C1 segment of cervical spinal cord (tissue), 14 donors: ENCODE measurements around the gene GPR33.
"Not testable (repeated sequence)": the region's sequence is repeated elsewhere in the genome, so short reads cannot be mapped to it uniquely, and the experiment has no call there.

Experiments
- DNase-seq, 14 donors: peaks; one replicate each; lab custom pipeline; 2025; lab: John Stamatoyannopoulos, UW

GPR33 gene, protein sequence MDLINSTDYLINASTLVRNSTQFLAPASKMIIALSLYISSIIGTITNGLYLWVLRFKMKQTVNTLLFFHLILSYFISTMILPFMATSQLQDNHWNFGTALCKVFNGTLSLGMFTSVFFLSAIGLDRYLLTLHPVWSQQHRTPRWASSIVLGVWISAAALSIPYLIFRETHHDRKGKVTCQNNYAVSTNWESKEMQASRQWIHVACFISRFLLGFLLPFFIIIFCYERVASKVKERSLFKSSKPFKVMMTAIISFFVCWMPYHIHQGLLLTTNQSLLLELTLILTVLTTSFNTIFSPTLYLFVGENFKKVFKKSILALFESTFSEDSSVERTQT

DNA sequence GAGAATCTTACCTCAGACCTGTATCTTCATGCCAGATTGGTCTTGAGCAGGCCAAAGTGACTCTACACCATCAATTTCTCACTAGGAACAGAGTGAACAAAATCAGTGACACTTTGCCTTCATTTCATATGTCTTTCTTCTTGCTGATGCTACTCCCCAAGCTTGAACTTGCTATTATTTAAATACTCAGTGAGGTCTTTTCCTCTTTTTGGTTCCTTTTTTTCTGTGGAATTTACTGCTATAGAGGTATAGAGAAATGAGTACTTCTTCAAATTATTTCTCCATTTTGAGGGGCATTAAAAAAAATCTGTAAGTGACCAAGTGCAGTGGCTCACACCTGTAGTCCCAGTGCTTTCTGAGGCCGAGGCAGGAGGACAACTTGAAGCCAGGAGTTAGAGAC lies at the start of gene GPR33:
TSS of gene GPR33 (minus strand) at position 154 of the 400 bp plus-strand sequence. CDS start 4,074 bp downstream, outside the sequence.
- DNase-seq, result no peak

DNA sequence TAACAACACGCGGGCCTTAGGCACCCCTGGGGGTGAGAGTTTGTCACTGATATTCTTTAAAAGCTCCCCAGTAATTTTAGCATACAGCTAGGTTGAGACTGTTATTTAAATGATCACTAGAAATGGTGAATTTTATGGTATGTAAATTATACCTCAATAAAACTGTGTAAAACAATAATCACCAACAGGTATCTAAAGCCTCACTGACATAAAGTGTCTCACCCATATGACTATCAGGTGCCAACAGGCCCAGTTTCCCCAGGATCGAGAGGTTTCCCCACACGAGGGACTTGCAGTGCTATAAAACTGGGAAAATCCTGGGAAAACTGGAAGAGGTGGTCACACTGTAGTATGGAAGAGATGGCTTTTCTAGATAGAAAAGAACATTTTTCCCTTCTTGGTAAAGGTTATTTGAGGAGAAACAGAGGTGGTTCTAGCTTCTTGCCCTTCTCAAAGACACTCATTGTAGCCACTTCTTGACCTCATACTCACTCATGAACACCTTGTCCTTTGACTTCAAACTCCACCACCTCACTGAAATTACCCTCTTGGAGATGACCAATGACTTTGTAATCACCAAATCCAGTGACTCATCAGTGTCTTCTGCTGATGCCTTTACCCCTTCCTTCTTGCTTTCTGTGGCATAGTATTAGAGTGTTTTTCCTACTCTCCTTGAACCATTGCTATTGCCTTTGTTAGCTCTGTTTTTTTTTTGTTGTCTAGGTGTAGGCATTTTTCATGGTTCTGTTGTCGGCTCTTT lies 48.5 kb upstream of the GPR33 start:
- DNase-seq, result no peak

DNA sequence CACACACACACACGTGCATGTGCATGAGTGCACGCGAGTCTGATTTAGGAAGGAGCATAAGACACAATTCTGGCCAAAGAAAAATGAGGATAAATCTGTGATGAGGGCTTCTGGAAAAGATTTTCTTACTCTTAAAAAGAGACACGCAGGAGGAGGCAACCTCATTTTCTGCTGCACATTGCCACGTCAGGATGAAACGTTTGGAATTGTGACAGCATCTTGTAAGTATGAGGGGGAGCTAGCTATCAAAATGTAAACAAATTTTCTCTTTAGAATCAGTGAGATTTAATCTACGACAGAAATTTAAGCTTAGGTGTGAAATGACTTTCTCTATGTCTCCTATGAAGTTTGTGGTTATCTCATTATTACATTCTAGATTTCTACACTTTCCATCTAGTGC lies 42.3 kb upstream of the GPR33 start:
- no peak for DNase-seq

DNA sequence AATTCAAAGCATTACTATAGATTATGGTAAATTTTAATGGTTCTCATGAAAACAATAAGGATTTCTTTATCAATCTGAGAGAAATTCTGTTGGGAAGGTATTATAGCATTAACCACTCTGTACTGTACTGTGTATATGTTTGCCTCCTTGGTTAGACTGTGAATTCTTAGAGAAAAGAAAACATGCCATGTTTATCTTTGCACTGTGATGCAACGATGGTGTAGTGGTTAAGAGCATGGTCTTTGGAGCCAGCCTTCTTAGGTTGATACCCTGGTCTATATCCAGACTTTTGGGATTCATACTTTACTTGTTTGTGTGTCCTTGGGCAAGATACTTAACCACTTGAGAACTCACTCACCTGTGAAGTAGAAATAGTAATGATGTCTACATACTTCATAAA lies 41.2 kb upstream of the GPR33 start:
- DNase-seq, result no peak

DNA sequence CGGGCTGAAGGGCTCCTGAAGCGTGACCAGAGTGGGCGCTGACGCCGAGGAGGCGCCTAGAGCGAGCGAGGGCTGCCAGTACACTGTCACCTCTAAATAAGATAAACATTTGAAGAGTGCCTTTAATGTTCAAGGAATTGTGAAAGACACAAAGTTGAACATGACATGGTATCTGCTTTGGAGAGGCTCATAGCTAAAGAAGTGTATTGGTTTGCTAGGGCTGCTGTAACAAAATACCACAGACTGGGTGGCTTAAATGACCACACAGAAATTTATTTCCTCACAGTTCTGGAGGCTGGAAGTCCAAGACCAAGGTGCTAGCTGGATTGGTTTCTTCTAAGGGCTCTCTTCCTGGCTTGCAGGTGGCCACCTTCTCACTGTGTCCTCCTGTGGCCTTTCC lies 39.7 kb upstream of the GPR33 start:
- no peak for DNase-seq

DNA sequence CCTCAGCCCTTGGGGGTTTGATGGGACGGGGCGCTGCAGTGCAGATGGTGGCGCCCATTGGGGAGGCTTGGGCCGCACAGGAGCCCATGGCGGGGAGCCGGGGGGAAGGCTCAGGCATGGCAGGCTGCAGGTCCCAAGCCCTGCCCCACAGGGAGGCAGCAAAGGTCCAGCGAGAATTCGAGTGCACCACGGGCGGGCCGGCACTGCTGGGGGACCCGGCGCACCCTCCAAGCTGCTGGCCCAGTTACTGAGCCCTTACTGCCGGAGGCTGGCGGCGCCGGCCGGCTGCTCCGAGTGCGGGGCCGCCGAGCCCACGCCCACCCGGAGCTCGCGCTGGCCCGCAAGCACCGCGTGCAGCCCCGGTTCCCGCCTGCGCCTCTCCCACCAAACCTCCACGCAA lies 39.2 kb upstream of the GPR33 start:
- no peak for DNase-seq

DNA sequence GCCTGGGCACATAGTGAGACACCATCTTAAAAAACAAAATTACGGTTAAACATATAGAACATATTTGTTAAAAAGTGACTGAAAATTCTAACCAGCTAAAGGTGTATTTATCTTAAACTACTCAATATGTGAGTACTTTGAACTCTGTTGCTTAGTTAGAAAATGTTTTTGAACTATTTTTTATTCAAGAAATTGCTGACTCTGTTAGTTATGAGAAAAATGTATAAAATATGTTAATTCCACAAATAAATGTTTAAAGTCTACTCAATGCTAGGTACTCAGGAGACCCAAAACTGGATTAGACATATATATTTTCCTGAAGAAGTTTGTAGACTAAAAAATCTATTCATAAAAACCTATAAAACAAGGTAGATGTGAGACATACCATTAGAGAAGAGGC lies 23.0 kb upstream of the GPR33 start:
- no peak for DNase-seq

DNA sequence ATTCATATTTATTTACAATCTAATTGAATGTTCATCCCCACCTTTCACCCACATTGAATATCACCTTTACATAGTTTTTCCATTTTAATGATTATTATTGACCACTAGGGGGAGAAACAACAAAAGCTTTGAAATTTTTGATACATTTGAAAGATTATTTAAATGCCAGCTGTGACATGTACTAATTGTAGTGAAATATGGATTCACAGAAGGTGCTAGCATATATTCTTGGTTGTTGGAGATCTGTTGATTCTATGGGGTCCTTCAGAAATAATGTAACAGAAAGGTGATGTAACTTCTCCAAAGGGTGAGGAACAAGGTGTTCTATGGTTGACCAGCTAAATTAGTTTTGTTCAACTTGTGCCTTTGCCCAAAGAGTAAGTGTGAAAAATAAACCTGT lies 22.4 kb upstream of the GPR33 start:
- no peak for DNase-seq

DNA sequence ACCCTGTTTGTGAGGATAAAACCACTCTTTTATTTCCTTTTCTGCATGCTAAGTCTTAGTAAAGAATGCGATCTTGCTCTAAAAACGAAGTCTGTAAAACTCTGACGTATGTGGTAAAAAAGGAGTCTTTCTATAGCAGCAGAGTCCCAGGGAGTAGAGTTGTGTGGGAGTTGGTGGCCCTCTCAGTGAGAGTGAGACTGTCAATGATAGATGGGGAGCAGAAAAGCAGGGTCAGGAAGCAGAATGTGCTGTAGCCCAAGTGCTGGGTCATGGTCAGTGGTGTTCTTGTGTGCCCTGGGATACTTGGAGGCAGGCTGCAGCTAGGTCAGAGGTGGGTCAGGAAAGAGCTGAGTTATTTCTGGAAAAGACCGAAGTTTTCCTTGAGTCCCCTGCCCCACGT lies 20.3 kb upstream of the GPR33 start:
- DNase-seq, result no peak

DNA sequence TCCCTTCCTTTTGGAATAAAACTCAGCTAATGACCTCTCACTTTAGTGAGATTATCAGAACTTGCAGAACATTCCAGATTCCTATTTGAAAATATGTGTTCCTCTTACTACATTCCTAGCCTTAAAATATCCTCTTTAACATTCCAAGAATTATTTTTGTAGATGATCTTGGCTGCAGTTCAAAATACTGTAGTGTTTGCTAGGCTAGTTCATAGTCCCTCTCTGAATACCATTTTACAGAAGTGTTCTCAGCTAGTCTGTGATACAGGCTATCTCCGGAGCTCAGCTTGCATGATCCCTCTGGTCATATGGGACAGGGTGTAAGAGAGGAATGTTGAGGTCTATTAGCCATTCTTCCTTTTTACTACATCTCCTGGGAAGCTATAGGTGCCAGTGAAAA lies 17.6 kb upstream of the GPR33 start:
- DNase-seq, result no peak

DNA sequence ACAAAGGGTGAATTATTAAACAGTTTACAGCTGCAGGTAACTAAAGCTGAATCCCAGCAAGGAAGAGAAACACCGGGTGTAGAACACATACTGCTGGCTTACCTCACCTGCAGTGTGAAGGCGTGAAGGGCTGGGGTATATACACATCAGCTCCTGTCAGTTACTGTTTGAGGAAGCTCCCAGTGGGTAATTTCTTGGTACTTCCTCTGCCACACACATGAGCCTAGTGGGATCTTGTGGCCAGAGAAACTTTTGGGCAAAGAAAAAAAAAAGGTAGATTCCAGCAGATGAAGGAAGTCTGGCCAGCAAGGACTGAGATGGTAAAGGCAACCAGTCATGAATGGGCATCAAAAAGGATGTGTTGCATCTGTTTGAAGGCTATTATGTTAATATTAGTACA lies 14.0 kb upstream of the GPR33 start:
- DNase-seq, result no peak

DNA sequence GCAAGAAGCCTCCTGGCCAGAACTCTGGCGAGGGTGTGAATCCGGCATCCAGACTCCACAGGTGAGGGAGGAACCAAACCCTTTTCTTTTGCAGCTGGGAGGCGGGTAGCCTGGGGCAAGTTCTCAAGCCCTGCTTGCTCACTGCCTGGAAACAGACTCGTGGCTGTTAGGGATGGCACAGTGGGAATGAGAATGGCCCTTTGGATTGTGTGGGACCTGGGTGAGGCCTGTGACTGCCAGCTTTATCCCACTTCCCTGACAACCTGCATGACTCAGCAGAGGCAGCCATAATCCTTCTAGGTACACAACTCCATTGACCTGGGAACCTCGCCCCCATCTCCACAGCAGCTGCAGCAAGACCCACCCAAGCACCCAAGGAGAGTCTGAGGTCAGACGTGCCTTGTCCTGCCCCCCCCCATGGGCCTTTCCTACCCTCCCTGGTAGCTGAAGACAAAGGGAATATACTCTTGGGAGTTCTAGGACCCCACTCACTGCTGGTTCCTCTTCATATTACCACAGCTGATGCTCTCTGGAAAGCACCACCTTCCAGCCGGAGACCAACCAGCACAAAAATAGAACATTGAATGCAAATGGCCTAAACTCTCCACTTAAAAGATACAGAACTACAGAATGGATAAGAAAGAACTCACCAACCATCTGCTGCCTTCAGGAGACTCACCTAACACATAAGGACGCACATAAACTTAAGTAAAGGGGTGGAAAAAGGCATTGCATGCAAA lies 5.1 kb upstream of the GPR33 start:
- DNase-seq, result no peak

DNA sequence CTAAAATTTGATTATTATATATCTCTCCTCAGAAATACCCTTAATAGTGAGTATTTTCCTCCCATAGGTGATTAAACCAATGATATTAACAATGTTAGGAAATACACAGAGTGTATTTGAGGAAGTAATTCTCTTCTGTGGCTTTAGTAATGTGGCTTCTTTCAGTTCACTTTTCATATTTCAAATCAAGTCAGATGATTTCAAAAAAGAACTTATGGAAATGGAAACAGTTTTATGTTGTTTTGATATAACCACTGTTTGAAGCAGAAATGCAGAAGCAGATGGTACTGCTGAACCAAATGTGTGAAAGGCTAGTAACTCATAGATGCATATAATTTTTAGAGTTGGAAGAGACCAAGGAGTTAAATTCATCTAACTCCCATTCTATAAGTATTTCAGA lies 1.9 kb upstream of the GPR33 start:
- no peak for DNase-seq

DNA sequence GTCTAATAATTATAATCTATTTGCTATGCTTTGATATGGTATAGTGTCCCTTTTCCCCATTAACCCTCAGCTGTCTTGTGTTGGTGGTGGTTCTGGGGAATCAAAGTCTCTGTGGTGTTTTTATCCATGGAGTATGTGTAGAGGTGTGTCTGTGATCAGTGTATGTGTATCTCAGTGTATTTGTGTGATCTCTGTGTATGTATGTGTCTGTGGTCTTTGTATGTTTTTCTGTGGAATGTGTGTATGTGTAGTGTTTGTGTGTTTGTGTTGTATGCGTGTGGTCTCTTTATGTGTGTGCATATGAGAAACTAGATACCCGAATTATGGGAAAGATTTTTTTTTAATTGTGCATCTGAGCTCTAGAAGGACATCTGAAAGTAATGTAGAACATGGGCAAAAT lies 1.1 kb downstream of the GPR33 start:
- DNase-seq, result no peak

DNA sequence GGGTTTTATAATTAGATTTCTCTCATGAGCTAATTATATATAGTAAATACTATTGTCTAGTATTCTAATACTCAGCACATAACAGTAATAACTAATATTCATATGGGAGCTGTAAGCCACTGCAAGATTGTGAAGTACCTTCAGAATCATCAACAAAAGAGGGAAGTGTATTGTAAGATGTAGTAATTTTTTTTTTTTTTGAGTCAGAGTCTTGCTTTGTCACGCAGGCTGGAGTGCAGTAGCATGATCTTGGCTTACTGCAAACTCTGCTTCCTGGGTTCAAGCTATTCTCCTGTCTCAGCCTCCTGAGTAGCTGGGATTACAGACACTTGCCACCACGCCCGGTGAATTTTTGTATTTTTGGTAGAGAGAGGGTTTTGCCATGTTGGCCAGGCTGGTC lies 3.1 kb downstream of the GPR33 start:
- DNase-seq, result no peak

DNA sequence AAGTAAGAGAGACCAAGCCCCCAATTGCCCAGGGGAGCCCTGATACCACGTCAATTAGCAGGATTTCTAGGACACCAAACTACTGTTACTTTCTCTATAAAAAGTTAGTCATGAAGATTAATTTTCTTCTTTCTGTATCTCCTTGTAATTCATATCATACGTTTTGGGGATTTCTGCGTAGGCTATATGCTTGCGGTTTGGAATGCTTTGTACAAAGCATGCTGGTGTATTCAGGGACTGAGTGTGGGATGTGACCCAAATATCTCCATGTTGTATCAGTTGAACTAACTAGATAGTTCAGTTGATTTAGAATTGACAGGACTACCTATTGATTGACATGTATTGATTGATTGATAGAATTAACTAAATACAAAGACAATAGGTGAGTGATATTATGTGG lies 7.7 kb downstream of the GPR33 start:
- DNase-seq, result no peak

DNA sequence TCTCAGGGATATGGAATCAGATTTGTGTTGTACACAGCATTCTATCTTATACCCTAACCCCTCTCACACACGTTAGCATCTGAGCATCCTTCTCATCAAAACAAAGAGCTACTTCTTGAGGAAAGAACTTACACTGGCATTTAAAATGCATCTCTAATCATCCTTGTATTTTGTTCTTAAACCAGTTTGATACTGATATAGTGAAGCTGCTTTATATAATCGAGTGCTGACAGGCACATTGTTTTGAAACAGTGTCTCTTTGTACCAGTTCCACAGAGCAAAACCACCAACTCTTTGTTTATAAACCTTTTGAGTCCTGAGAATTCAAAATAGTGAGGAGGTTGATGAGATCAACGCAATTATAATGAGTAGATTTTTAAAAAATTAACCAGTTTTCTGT lies 8.8 kb downstream of the GPR33 start:
- no peak for DNase-seq

DNA sequence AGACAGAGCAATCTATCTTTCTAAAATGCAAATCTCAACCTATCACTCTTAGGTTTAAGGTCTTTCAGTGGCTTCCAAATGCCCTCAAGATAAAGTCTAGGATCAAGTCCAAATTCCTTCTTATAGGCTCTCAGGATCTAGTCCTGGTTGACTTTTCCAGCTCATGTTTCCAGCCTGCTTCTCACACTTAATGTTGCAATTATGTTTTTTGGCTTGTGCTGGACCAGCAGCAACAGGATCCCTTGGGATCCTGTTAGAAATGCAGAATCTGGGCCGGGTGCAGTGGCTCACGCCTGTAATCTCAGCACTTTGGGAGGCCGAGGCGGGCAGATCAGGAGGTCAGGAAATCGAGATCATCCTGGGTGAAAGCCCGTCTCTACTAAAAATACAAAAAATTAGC lies 10.6 kb downstream of the GPR33 start:
- no peak for DNase-seq

DNA sequence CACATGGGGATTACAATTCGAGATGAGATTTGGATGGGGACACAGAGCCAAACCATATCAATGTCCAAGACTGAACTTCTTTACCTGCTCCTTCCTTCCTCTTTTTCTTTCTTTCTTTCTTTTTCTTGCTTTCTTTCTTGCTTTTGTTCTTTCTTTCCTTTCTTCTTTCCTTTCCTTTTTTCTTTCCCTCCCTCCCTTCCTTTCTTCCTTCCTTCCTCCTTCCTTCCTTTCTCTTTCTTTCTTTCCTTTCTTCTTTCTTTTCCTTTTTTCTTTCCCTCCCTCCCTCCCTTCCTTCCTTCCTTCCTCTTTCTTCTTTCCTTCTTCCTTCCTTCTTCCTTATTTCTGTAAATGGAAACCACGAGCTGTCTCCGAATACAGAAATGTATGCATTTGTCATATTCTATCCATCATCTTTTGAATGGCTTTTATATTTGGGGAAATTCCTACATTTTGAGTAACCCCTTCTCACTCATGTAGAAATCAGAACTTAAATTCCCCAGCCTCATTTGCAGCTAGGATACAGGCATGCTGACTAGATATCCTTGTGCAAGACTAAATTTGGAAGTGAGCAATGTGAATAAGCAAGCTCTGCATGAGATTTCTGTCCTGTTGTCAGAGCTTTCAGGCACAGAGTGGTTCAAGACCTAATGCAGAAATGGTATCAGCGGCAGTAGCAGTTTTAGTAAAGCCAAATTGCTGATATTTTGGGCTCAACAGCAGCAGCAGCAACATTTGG lies 11.5 kb downstream of the GPR33 start:
- no peak for DNase-seq

DNA sequence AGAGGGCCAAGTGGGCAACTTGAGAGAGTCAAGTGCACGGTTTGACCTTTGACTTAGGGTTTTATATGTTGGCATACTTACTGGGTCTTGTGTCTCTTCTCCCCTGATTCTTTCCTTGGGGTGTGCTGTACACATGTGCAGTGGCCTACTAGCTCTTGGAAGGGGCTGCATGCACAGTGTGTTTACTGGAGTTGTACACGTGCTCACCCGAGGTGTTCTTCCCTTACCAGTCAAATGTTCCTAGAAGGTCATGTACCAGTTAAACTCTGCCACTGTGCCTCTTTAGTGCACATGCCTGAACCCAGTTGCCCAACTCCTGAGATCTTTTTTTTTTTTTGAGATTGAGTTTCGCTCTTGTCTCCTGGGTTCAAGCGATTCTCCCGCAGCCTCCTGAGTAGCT lies 21.3 kb downstream of the GPR33 start:
- no peak for DNase-seq

DNA sequence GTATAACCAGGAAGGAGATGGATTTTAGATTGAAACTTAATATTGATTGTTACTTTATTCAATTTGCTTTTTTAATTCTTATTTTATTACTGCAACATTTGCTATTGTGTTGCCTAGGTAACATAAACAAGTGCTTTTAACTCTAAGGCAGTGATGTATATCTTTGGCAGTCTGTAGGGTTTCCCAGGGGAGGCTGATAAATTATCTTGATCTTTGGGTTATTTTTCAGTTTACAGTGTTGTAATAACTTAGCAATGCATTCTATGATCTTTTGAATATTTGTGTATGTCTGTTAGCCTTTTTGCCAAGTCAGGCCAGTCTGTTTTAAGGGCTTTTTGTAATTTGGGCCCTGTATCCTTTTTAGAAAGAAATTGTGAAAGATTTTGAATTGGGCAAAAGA lies 22.7 kb downstream of the GPR33 start:
- DNase-seq, result no peak

DNA sequence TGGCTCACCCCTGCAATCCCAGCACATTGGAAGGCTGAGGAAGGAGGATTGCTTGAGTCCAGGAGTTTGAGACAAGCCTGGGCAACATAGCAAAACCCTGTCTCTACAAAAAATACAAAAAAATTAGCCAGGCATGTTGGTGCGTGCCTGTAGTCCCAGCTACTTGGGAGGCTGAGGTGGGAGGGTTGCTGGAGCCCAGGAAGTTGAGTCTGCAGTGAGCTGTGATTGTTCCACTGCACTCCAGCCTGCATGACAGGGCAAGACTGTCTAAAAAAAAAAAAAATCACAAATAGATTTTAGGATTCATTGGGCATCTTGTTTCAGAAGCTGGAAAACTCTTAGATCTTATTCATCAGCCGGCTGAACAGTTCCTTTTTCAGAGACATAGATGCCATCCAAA lies 25.4 kb downstream of the GPR33 start:
- DNase-seq, result not testable (repeated sequence)
